PFSK-1 (cell line): ENCODE data around the gene PWWP2B.

Experiments
- POLR2AphosphoS5 ChIP-seq: IDR thresholded peaks from 2 replicates; pipeline ENCODE4 v1.6.1; 2012; ENCODE audit warnings: low read depth, mild to moderate bottlenecking, control low read depth, low read length, moderate library complexity
- REST ChIP-seq, 2 experiments: IDR thresholded peaks; 2 replicates each; pipeline versions ENCODE4 v1.6.1 to v1.8.0; 2011 to 2012; ENCODE audit warnings: low read depth in 2 of 2, low read length in 2 of 2, control low read depth in 1 of 2, inconsistent platforms in 1 of 2, mild to moderate bottlenecking in 1 of 2, moderate library complexity in 1 of 2; ENCODE audit not compliant: insufficient read depth in 1 of 2
- SIN3A ChIP-seq: IDR thresholded peaks from 2 replicates; pipeline ENCODE4 v1.6.1; 2012; ENCODE audit warnings: mild to moderate bottlenecking, low read length, moderate library complexity, borderline replicate concordance; ENCODE audit not compliant: insufficient read depth
- TAF1 ChIP-seq: IDR thresholded peaks from 2 replicates; pipeline ENCODE4 v1.6.1; 2012; ENCODE audit warnings: low read length, control low read depth, borderline replicate concordance; ENCODE audit not compliant: insufficient read depth

- TF ChIP-seq TAF1 (no peak), REST (IDR thresholded peaks at IDR 0.05; ENCODE audit: insufficient read depth in 1 of 2, low read depth in 2 of 2, low read length in 2 of 2) (no peak), POLR2AphosphoS5 (no peak), SIN3A (no peak)
These were observed 54.0 kb downstream of the PWWP2B start for GRCh38 chr10:132450825-132451505.
